Activated T-cell treated with anti-CD3 and anti-CD28 coated beads, Interleukin-2, amount 50 U/mL, for 24 hours (primary cell): ENCODE measurements around the gene HCFC2.

Experiments
- DNase-seq: peaks from one replicate; pipeline ENCODE4 v3.0.0-alpha.2; 2020
- H3K27ac Mint-ChIP-seq: 2 replicates; pipeline ENCODE4 v1.8.0; 2020; ENCODE audit warnings: mild to moderate bottlenecking, mixed read lengths
- H3K27me3 Mint-ChIP-seq: 2 replicates; pipeline ENCODE4 v1.8.0; 2020; ENCODE audit warnings: mixed read lengths
- H3K36me3 Mint-ChIP-seq: 2 replicates; pipeline ENCODE4 v1.8.0; 2020; ENCODE audit warnings: low read depth, mixed read lengths
- H3K4me1 Mint-ChIP-seq: 2 replicates; pipeline ENCODE4 v1.8.0; 2020; ENCODE audit warnings: low read depth, mixed read lengths
- H3K4me3 Mint-ChIP-seq: 2 replicates; pipeline ENCODE4 v1.8.0; 2020; ENCODE audit warnings: mild to moderate bottlenecking, moderate library complexity, mixed read lengths
- H3K9me3 Mint-ChIP-seq: 2 replicates; pipeline ENCODE4 v1.8.0; 2020; ENCODE audit warnings: mixed read lengths

Gene HCFC2

DNA sequence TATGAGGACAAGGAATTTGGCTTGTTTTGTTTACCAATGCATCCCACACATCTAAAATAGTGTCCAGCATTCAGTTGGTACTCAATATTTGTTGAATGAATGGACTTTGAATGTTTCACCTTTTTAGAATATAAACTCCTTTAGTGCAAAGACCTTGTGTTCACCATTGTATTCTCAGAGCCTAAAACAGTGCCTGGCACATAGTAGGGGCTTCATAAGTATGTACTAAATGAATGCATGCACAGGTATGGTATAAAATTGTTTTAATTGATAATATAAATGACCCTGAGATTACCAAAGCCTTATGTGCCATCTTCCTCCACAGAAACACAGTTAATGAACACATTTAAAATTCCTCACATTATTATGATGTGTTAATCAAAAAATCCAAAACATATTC, 78.7 kb downstream of the HCFC2 start:
- no peak overlapping the region for H3K4me3 Mint-ChIP-seq
- H3K27ac Mint-ChIP-seq = no peak overlapping the region
- no peaks in the 10 kb centered on the region for H3K36me3 Mint-ChIP-seq
- H3K4me1 Mint-ChIP-seq = peaks cover 9% of the 10 kb centered on the region
- H3K9me3 Mint-ChIP-seq = peaks cover 5% of the 10 kb centered on the region
- no peak for DNase-seq
- peaks cover 8% of the 10 kb centered on the region for H3K27me3 Mint-ChIP-seq

DNA sequence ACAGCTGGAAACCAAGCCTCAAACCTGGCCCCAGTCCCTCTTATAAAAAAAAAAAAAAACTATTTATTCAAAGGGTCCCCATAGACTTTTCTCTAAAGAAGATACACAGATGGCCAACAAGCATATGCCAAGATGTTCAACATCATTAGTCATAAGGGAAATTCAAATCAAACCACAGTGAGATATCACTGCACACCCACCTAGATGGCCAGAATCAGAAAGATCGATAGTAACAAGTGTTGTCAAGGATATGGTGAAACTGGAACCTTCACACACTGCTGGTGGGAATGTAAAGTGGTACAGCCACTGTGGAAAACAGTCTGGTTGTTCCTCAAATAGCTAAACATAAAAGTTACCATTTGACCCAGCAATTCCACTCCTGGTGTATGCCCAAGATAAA, 79.6 kb downstream of the HCFC2 start:
- Mint-ChIP-seq H3K4me1 (peaks cover 7% of the 10 kb centered on the region), H3K4me3 (no peak overlapping the region), H3K9me3 (peaks cover 5% of the 10 kb centered on the region), H3K27me3 (peaks cover 8% of the 10 kb centered on the region), H3K27ac (no peak overlapping the region), H3K36me3 (no peaks in the 10 kb centered on the region)
- DNase-seq = no peak

DNA sequence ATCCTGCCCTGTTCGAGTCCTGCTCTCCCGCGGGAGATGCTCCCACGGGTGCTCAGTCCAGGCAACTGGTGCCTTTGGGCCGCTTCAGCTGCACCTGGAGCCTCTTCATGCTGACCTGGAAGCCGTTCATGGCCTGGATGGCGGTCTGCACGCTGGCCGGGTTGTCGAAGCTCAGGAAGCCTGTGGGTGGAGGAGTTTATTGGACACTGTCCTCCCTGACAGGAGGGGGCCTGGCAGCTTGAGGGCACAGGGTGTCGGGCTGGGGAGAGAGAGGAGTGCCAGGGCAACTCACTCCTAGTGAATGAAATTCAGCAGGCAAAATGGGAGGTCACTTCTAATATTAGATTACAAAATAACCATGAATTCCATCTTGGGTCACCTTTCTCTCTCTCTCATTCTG, 83.0 kb downstream of the HCFC2 start:
- no peaks in the 10 kb centered on the region for H3K36me3 Mint-ChIP-seq
- no peak overlapping the region for H3K4me3 Mint-ChIP-seq
- H3K27ac Mint-ChIP-seq = no peak overlapping the region
- H3K9me3 Mint-ChIP-seq = peaks cover 5% of the 10 kb centered on the region
- peaks cover 5% of the 10 kb centered on the region for H3K4me1 Mint-ChIP-seq
- H3K27me3 Mint-ChIP-seq = peaks cover 8% of the 10 kb centered on the region
- no peak for DNase-seq

DNA sequence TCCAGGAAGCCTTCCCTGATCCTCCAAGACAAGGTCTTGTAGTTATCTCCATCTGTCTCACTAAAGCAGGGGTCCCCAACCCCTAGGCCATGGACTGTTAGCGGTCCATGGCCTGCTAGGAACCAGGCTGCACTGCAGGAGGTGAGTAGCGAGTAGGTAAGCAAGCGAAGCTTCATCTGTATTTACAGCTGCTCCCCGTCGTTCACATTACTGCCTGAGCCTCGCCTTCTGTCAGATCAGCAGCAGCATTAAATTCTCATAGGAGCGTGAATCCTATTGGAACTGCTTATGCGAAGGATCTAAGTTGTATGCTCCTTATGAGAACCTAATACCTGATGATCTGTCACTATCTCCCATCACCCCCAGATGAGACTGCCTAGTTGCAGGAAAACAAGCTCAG, 86.1 kb downstream of the HCFC2 start:
- H3K9me3 Mint-ChIP-seq = peaks cover 5% of the 10 kb centered on the region
- H3K27ac Mint-ChIP-seq = no peak overlapping the region
- H3K36me3 Mint-ChIP-seq = no peaks in the 10 kb centered on the region
- no peak overlapping the region for H3K4me3 Mint-ChIP-seq
- peaks cover 5% of the 10 kb centered on the region for H3K27me3 Mint-ChIP-seq
- peaks cover 7% of the 10 kb centered on the region for H3K4me1 Mint-ChIP-seq
- DNase-seq = no peak

DNA sequence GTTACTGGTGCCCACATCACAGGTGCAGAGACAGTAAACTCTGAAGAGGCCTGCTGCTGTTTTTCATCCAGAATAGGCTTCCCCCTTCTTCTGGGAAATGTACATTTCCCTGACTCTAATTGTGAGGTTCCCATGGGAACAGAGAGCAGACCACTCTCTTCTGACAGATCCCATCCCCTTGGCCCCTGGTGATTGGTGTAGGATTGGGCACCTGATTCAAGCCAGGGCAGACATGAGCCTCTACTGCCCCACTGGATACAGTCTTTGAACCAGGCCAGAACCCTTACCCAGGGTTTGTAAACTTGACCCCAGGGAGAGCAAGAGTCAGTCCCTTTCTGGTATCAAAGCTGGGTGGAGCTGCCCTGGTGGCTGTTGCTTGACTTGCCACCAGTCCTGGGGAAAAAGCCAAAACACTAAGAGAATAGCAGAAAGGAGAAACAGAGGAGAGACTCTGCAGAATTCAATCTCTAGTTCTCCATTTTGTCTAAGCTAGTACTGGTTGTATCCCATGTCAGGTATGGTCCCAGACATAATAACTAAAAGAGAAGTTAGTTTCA, 88.4 kb downstream of the HCFC2 start:
- Mint-ChIP-seq H3K27ac (no peak overlapping the region), H3K36me3 (no peaks in the 10 kb centered on the region), H3K4me3 (no peak overlapping the region), H3K9me3 (no peaks in the 10 kb centered on the region), H3K27me3 (no peaks in the 10 kb centered on the region), H3K4me1 (peaks cover 7% of the 10 kb centered on the region)
- no peak for DNase-seq

DNA sequence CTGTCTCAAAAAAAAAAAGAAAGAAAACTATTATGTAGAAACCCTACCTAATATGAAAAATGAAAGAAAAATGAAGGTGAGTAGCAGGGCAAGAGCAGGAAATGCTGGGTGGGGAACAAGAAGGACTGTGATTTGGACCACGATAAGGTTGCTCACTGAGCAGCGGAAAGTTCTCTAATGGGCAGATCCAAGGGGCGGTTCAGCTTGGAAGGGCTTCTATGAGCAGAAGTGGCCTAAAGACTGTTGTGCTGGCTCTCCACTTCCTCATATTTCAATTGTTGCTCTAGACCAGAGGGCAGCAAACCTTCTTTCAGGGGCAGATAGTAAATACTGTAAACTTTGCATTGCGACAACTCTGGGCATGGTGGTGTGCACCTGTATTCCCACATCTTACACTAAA, 90.0 kb downstream of the HCFC2 start:
- no peaks in the 10 kb centered on the region for H3K27me3 Mint-ChIP-seq
- no peaks in the 10 kb centered on the region for H3K9me3 Mint-ChIP-seq
- H3K4me1 Mint-ChIP-seq = peaks cover 7% of the 10 kb centered on the region
- no peaks in the 10 kb centered on the region for H3K36me3 Mint-ChIP-seq
- DNase-seq = no peak
- H3K27ac Mint-ChIP-seq = no peak overlapping the region
- no peak overlapping the region for H3K4me3 Mint-ChIP-seq

DNA sequence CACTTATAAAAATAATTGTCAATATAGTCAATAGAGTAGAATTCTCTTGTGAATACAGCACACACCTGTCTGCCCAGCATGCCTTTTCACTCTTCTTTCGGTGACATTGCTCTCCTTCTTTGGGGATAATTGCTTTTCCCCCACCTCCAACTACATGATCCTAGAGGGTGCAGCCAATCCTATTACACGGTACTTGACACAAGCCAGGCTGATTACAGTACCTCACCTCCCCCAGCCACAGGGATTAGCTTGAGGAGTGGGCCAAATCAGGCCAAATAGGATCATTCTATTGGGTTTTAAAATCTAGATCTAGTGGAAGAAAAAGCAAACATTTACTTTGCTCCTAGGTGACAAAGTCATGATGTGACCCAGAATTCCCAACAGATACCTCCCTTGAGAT, 90.5 kb downstream of the HCFC2 start:
- no peaks in the 10 kb centered on the region for H3K27me3 Mint-ChIP-seq
- no peak for DNase-seq
- peaks cover 7% of the 10 kb centered on the region for H3K4me1 Mint-ChIP-seq
- H3K36me3 Mint-ChIP-seq = no peaks in the 10 kb centered on the region
- no peak overlapping the region for H3K27ac Mint-ChIP-seq
- H3K9me3 Mint-ChIP-seq = no peaks in the 10 kb centered on the region
- no peak overlapping the region for H3K4me3 Mint-ChIP-seq
